ENCODE data around the gene CORO1C.

GRCh38 chr12:108608616-108609015 is 122.7 kb downstream of the CORO1C start:
- TF ChIP-seq GATA2 (IDR thresholded peaks at IDR 0.05; ENCODE audit: low read depth, low read length) (no peak), GATA3 (IDR thresholded peaks at IDR 0.05; ENCODE audit: low read depth, low read length) (no peak)

All from SH-SY5Y (cell line).